A549 (cell line): ENCODE measurements around the gene NPC1L1.

Experiments used
- BHLHE40 ChIP-seq: IDR thresholded peaks from 2 replicates; pipeline ENCODE4 v1.6.1; 2012; ENCODE audit warnings: low read depth, low read length, inconsistent platforms
- CHD2 ChIP-seq: fragments of 150-350 bp; IDR thresholded peaks from 2 replicates; pipeline ENCODE4 v1.6.1; 2014; ENCODE audit warnings: low read length; ENCODE audit not compliant: partially characterized antibody
- CTCF ChIP-seq: fragments of >200 bp; sonication (Bioruptor Twin); formaldehyde crosslinking; IDR thresholded peaks from 3 replicates; pipeline ENCODE4 v1.5.1; 2016
- E2F6 ChIP-seq: IDR thresholded peaks from 2 replicates; pipeline ENCODE4 v1.6.1; 2012; ENCODE audit warnings: low read depth, borderline replicate concordance
- EP300 ChIP-seq, 2 experiments: fragments of >200 bp; sonication (Bioruptor Twin); formaldehyde crosslinking; IDR thresholded peaks; 2 replicates in 1 of 2; 3 replicates in 1 of 2; pipeline ENCODE4 v1.6.1; 2016 to 2017
- JUN ChIP-seq, 2 experiments: fragments of >200 bp; sonication (Bioruptor Twin); formaldehyde crosslinking; IDR thresholded peaks; 2 replicates in 1 of 2; 3 replicates in 1 of 2; pipeline ENCODE4 v1.6.1; 2016 to 2017
- MAX ChIP-seq: IDR thresholded peaks from 2 replicates; pipeline ENCODE4 v1.6.1; 2012
- MYC ChIP-seq: IDR thresholded peaks from 2 replicates; pipeline ENCODE4 v1.6.1; 2012; ENCODE audit warnings: mild to moderate bottlenecking, inconsistent platforms, low read length, improper control_type of control experiment, borderline replicate concordance
- NR3C1 ChIP-seq: fragments of >200 bp; sonication (Bioruptor Twin); formaldehyde crosslinking; IDR thresholded peaks from 3 replicates; pipeline ENCODE4 v1.6.1; 2017
- POLR2A ChIP-seq: IDR thresholded peaks from 2 replicates; pipeline ENCODE4 v1.6.1; 2012; ENCODE audit warnings: mild to moderate bottlenecking, low read length
- RAD21 ChIP-seq, 2 experiments: fragments of >200 bp in 1 of 2; sonication (Bioruptor Twin) in 1 of 2; formaldehyde crosslinking in 1 of 2; IDR thresholded peaks in 1 of 2; conservative IDR thresholded peaks in 1 of 2; 2 replicates in 1 of 2; 3 replicates in 1 of 2; pipeline ENCODE4 v1.6.1; 2012 to 2018; ENCODE audit warnings: inconsistent platforms in 1 of 2
- REST ChIP-seq: fragments of 200-600 bp; sonication (generic); IDR thresholded peaks from 2 replicates; pipeline ENCODE4 v1.6.1; 2016; ENCODE audit warnings: antibody characterized with exemption, mild to moderate bottlenecking, moderate library complexity
- RFX5 ChIP-seq: fragments of 450-650 bp; IDR thresholded peaks from 2 replicates; pipeline ENCODE4 v1.7.1; 2014; ENCODE audit warnings: antibody characterized with exemption, mild to moderate bottlenecking, moderate library complexity

- TF ChIP-seq CTCF (no peak), E2F6 (no peak), RFX5 (no peak), POLR2A (no peak), NR3C1 (no peak), CHD2 (no peak), EP300 (IDR thresholded peaks at IDR 0.05) (no peak), JUN (IDR thresholded peaks at IDR 0.05) (no peak), BHLHE40 (no peak), MAX (no peak), RAD21 (conservative IDR thresholded peaks at IDR 0.05 in 1 of 2, IDR thresholded peaks at IDR 0.05 in 1 of 2) (no peak), REST (no peak), MYC (no peak)
These were observed 69.3 kb downstream of the NPC1L1 start for GRCh38 chr7:44471850-44472249.
